Fibroblast of the aortic adventitia (primary cell): ENCODE results near the gene PHKA2. TPM values are rescaled to one million over a fixed set of nuclear protein-coding genes. Genes with fewer than 3 reads are reported as not detected.

ENCODE experiments used
- DNase-seq: peaks from one replicate; pipeline ENCODE4 v3.0.0-alpha.2; 2010; ENCODE audit warnings: low read depth
- H3K4me3 ChIP-seq: 2 replicates; pipeline ENCODE4 v1.5.1; 2011; ENCODE audit warnings: low read depth, mild to moderate bottlenecking, control low read depth, low read length, moderate library complexity
- total RNA-seq: library from RNA; depleted of rRNA; stranded (reverse); fragments of >200 nt; gene quantifications from 2 replicates; pipeline ENCODE4 v1.2.3, GENCODE V29; 2012; ENCODE audit warnings: low replicate concordance
- TF ChIP-seq, protein P1 (sequence below): IDR thresholded peaks from 2 replicates; pipeline ENCODE4 v1.5.1; 2011; ENCODE audit warnings: mild to moderate bottlenecking, low read length, control low read depth, inconsistent platforms; ENCODE audit not compliant: insufficient read depth

The PHKA2 gene
- total RNA-seq, 1 donor, result 9.2 TPM

DNA sequence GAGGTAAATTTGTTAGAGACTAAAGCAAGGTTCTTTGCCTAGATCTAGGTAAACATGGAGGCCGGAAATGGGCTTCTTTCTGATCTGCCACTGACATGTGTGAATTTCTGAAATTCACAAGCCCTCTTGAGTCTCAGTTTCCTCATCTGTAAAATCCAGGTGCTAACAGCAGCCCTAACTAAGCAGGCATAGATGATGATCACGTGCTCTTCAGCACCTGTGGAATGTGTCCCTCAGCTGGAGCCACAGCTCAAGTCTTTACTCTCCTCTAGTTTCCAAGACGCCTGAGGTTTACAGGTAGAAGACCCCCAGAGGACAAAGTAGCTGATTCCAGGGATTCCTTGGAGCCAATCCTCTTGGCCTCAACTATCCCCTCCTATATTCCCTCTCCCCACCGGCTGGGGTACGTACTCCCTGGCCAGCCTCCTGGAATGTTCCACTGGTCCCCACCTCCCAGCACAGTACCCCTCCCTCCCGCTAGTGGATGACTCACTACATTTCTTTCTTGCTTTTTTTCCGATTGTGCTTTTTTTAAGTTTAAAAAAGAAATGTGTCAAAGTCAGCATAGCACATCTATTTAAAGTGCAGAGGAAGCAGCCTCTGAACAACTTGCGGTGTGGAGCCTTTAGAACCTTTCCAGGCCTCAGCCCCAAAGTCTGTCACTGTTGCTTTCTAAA is 98.4 kb downstream of the PHKA2 start:
- peak; percentile 33 for DNase-seq
- TF ChIP-seq, protein P1, sequence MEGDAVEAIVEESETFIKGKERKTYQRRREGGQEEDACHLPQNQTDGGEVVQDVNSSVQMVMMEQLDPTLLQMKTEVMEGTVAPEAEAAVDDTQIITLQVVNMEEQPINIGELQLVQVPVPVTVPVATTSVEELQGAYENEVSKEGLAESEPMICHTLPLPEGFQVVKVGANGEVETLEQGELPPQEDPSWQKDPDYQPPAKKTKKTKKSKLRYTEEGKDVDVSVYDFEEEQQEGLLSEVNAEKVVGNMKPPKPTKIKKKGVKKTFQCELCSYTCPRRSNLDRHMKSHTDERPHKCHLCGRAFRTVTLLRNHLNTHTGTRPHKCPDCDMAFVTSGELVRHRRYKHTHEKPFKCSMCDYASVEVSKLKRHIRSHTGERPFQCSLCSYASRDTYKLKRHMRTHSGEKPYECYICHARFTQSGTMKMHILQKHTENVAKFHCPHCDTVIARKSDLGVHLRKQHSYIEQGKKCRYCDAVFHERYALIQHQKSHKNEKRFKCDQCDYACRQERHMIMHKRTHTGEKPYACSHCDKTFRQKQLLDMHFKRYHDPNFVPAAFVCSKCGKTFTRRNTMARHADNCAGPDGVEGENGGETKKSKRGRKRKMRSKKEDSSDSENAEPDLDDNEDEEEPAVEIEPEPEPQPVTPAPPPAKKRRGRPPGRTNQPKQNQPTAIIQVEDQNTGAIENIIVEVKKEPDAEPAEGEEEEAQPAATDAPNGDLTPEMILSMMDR, result no peak
- H3K4me3 ChIP-seq, result peak overlapping the region; percentile 51

GRCh38 chrX:18884916-18885315 is 99.0 kb downstream of the PHKA2 start:
- DNase-seq, result peak; percentile 7
- H3K4me3 ChIP-seq, result no peak overlapping the region
- TF ChIP-seq, protein P1, result no peak

DNA sequence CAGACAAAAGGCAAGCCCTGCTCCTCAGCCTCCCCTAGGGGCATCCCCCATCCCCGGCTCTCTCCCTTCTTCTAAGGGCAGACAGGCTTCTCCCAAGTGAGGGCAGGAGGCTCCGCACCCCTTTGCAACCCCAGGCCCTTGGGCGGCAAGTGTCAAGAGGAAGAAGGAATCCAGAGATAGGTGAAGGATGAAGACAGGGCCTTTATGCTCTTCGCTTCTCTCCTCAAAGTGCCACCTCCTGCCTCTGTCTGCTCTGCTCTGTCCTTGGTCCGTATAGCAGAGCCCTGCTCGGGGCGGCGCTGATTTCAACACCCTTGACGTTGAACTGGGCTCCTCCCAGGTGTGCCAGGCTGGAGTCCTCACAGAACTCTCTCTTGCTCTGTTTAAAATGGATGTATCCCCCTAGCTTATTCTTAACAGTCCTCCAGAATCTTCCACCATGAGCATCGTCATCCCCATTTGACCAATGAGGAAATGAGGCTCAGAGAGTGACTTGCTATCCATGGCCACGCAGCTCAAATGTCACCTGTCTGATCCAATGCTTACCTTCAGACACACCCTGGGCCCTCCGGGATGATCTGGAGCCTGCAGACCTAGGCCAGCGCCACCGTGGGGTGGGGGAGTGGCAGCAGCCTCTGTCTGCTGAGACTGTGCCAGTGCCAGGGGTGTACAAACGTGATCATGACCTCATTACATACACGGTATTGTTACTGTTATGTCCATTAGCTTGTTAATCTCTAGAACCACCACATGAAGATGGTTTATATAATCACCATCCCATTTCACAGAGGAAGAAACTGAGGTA is 99.8 kb downstream of the PHKA2 start:
- TF ChIP-seq, protein P1, result no peak
- DNase-seq, result no peak
- H3K4me3 ChIP-seq, result no peak overlapping the region

DNA sequence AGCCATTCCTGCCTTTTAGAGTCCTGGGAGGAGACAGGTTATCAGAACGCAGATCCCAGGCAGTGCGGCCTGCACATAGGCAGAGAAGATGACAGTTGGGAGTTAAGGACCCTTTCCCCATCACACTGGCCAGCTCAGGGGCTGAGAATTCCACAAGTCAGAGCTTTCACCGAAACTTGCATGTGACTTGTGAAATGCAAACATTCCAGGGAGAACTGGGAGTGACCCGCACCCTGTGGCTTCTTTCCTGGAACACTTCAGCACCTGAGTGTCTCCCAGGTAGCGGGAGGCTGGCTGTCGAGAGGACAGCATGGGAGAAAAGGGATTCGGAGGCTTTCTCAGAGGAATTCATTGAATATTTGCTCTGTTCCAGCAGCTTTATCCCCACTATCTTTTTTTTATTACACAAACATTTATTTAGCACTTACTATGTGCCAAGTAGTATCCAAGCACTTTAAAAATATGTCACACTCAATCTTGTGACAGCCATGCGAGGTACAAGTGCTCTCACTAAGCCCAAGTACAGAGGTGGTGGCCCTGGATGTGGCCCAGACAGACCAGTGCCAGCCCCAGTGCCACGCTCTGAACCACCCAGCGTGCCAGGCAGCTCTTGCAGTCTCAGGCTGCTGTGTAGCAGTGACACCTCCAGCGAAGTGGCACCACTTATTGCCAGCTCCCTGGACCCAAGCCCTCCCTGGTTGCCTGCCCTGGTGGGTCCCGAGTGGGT is 100.5 kb downstream of the PHKA2 start:
- TF ChIP-seq, protein P1, result no peak
- no peak overlapping the region for H3K4me3 ChIP-seq
- DNase-seq, result no peak

GRCh38 chrX:18879144-18879543 is 104.8 kb downstream of the PHKA2 start:
- TF ChIP-seq, protein P1, result no peak
- no peak overlapping the region for H3K4me3 ChIP-seq
- DNase-seq, result no peak

DNA sequence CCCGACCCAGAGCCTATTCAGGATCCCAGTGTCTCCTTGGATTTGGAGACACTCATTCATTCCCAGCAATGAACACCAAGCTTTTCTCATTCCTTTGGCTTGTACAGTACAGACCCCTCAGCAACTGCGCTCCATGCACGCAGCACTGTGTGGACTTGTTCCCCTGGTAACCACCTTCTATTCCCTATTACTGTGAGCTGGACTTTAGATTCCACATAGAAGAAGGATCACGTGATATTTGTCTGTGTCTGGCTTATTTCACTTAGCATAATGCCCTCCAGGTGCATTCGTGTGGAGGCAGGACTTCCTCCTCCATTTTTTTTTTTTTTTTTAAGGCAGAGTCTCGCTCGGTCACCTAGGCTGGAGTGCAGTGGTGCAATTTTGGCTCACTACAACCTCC is 106.4 kb downstream of the PHKA2 start:
- TF ChIP-seq, protein P1, result no peak
- DNase-seq, result no peak
- H3K4me3 ChIP-seq, result no peak overlapping the region
